Left colon (tissue), 2 donors: ENCODE results near the gene PRPF40A. TPM values are rescaled to one million over a fixed set of nuclear protein-coding genes. Genes with fewer than 3 reads are reported as not detected.

Experiments
- ATAC-seq: fragments of 200-7000 bp; cut with Tn5 transposase; one replicate; pipeline ENCODE4 v1.9.1; 2020; ENCODE audit warnings: mild to moderate bottlenecking, moderate library complexity
- DNase-seq, 2 donors: peaks; one replicate each; pipeline ENCODE4 v3.0.0-alpha.2; 2020
- intact Hi-C, 2 donors: fragments of 100-400 bp; cut with DNase I in 1 of 2; cut with micrococcal nuclease in 1 of 2; formaldehyde crosslinking; loops; one replicate each; pipeline versions ENCODE4 v1.11.2 to v1.14.0; 2022; cut with DNase I, micrococcal nuclease
- total RNA-seq, 2 donors: library from RNA; stranded (reverse); fragmentation: NEBNext Ultra II Directional; extraction: Animal tissue kit (Norgen Biotek cat#: 25700); gene quantifications; one replicate each; pipeline ENCODE4 v1.2.1, GENCODE V29; 2021
- donor health status: DM: no; HTN: no; CAD: no.
- donor health status: DM: yes; HTN: yes; CAD: no.

Gene PRPF40A
- total RNA-seq, 2 donors from 2014 or later, result 85.4 to 88.9 TPM

GRCh38 chr2:152720794-152721193 lies 3.5 kb upstream of the PRPF40A start:
- ATAC-seq (no peak), DNase-seq (no peak)
- intact Hi-C loops, result no loop called here

GRCh38 chr2:152718909-152719645 lies 1.8 kb upstream of the PRPF40A start:
- DNase-seq (peak in 1 of 2 donors; percentile 85), ATAC-seq (peak; percentile 65)
- intact Hi-C loops, result no loop called here

GRCh38 chr2:152718076-152718908 lies 1.0 kb upstream of the PRPF40A start, which contains the start of gene ARL6IP6:
ARL6IP6 (plus strand) TSS chr2:152718620; CDS start chr2:152718625, 5 bp downstream.
- DNase-seq (peak; percentile 93 to 94), ATAC-seq (peak; percentile 79)
- intact Hi-C loops, result no loop called here

- intact Hi-C loops, result no loop called here
- ATAC-seq, result no peak
- peak; percentile 38 to 50 for DNase-seq
Measured at GRCh38 chr2:152716805-152717227, 445 bp downstream of the PRPF40A start.

GRCh38 chr2:152715854-152716428 lies 1.3 kb downstream of the PRPF40A start:
- intact Hi-C loops, result no loop called here
- no peak for DNase-seq
- ATAC-seq, result no peak

- ATAC-seq (no peak), DNase-seq (no peak)
- intact Hi-C loops, result no loop called here
Measured at GRCh38 chr2:152715112-152715511, 2.1 kb downstream of the PRPF40A start.

- DNase-seq (no peak), ATAC-seq (no peak)
- intact Hi-C loops, result no loop called here
Measured at GRCh38 chr2:152710713-152711112, 6.5 kb downstream of the PRPF40A start.

GRCh38 chr2:152708742-152709141 lies 8.5 kb downstream of the PRPF40A start:
- ATAC-seq (no peak), DNase-seq (no peak)
- intact Hi-C loops, result no loop called here

- intact Hi-C loops, result no loop called here
Measured at GRCh38 chr2:152706477-152707021, 10.7 kb downstream of the PRPF40A start.

GRCh38 chr2:152701198-152701597 lies 16.1 kb downstream of the PRPF40A start:
- DNase-seq, result no peak
- intact Hi-C loops, result no loop called here
- no peak for ATAC-seq

More at GRCh38 chr2:152706477-152707021, 10.7 kb downstream of the PRPF40A start:
- ATAC-seq, result no peak
- no peak for DNase-seq

GRCh38 chr2:152696476-152696875 lies 20.8 kb downstream of the PRPF40A start:
- intact Hi-C loops, result no loop called here
- ATAC-seq (no peak), DNase-seq (no peak)

- intact Hi-C loops, result no loop called here
- DNase-seq, result no peak
- ATAC-seq, result no peak
Measured at GRCh38 chr2:152695763-152696162, 21.5 kb downstream of the PRPF40A start.

GRCh38 chr2:152694161-152694661 lies 23.1 kb downstream of the PRPF40A start:
- ATAC-seq, result peak; percentile 79
- no peak for DNase-seq
- intact Hi-C loops, result no loop called here

- ATAC-seq (no peak), DNase-seq (no peak)
- intact Hi-C loops, result no loop called here
Measured at GRCh38 chr2:152693033-152693432, 24.2 kb downstream of the PRPF40A start.

GRCh38 chr2:152686321-152686720 lies 30.9 kb downstream of the PRPF40A start:
- ATAC-seq (no peak), DNase-seq (no peak)
- intact Hi-C loops, result no loop called here

GRCh38 chr2:152683400-152683799 lies 33.9 kb downstream of the PRPF40A start:
- no peak for DNase-seq
- intact Hi-C loops, result no loop called here
- no peak for ATAC-seq

GRCh38 chr2:152682663-152683062 lies 34.6 kb downstream of the PRPF40A start:
- intact Hi-C loops, result no loop called here
- ATAC-seq, result no peak
- DNase-seq, result no peak

- no peak for DNase-seq
- ATAC-seq, result no peak
- intact Hi-C loops, result no loop called here
Measured at GRCh38 chr2:152678808-152679207, 38.5 kb downstream of the PRPF40A start.

GRCh38 chr2:152676461-152676860 lies 40.8 kb downstream of the PRPF40A start:
- DNase-seq (no peak), ATAC-seq (no peak)
- intact Hi-C loops, result no loop called here
